GM12878 (cell line): ENCODE results near the gene GSE1. TPM values are rescaled to one million over a fixed set of nuclear protein-coding genes. Genes with fewer than 3 reads are reported as not detected.
A peak's percentile ranks its signal among the peaks of the same experiment; 100 is the strongest.

Experiments used
- ATAC-seq: fragments of 200-7000 bp; cut with Tn5 transposase; 3 replicates; pipeline ENCODE4 v1.9.1; 2020; ENCODE audit warnings: mild to moderate bottlenecking, moderate library complexity
- BruUV-seq: library from RNA; stranded (reverse); fragments of 400-500 nt; replicated peaks from 2 replicates; lab custom pipeline; 2021; lab: Mats Ljungman, UMichigan
- CTCF ChIA-PET: fragments of 300-600 bp; sonication (Branson Sonifier 250); formaldehyde crosslinking; extraction: SDS; loops from one replicate; lab custom pipeline; 2021; ENCODE audit warnings: inconsistent platforms; lab: Yijun Ruan, JAX
- POLR2A ChIA-PET: fragments of 350-600 bp; formaldehyde crosslinking; extraction: SDS; loops from one replicate; lab custom pipeline; 2021; ENCODE audit warnings: inconsistent platforms; lab: Charles Lee
- RAD21 ChIA-PET: fragments of 300-600 bp; sonication (Branson Sonifier 250); formaldehyde crosslinking; loops from one replicate; lab custom pipeline; 2023; ENCODE audit warnings: antibody characterized with exemption; ENCODE audit not compliant: unreplicated experiment; lab: Charles Lee
- SMC1A ChIA-PET: fragments of 300-600 bp; sonication (Branson Sonifier 250); formaldehyde crosslinking; loops from one replicate; lab custom pipeline; 2023; ENCODE audit not compliant: unreplicated experiment, uncharacterized antibody; lab: Charles Lee
- DNase-seq: peaks from one replicate; pipeline ENCODE4 v3.0.0-alpha.2; 2011; ENCODE audit warnings: low read depth, low spot score
- FAIRE-seq: peaks from 3 replicates; lab custom pipeline; 2011; peaks lifted over from hg19 to GRCh38; lab: Jason Lieb, UNC
- H2AFZ ChIP-seq: 2 replicates; pipeline ENCODE4 v1.6.0; 2011; ENCODE audit warnings: low read depth, low read length, control low read depth; ENCODE audit not compliant: control insufficient read depth
- H3K27ac ChIP-seq: 2 replicates; pipeline ENCODE4 v1.5.1; 2011; ENCODE audit warnings: control low read depth; ENCODE audit not compliant: control insufficient read depth, insufficient read depth
- H3K27me3 ChIP-seq, 2 experiments: replicated peaks in 1 of 2; 2 replicates each; pipeline versions ENCODE4 v1.6.0 to v1.6.1; 2011; ENCODE audit warnings: low read length in 1 of 2; ENCODE audit not compliant: control insufficient read depth in 2 of 2, insufficient read depth in 2 of 2
- H3K36me3 ChIP-seq, 2 experiments: 2 replicates each; pipeline ENCODE4 v1.5.1; 2011; ENCODE audit warnings: low read length in 1 of 2; ENCODE audit not compliant: control insufficient read depth in 2 of 2, insufficient read depth in 2 of 2
- H3K4me1 ChIP-seq: 2 replicates; pipeline ENCODE4 v1.6.1; 2011; ENCODE audit warnings: mild to moderate bottlenecking, low read length, moderate library complexity, mixed read lengths; ENCODE audit not compliant: control insufficient read depth, insufficient read depth
- H3K4me2 ChIP-seq: 2 replicates; pipeline ENCODE4 v1.6.0; 2011; ENCODE audit warnings: control low read depth; ENCODE audit not compliant: control insufficient read depth, insufficient read depth
- H3K4me3 ChIP-seq: fragments of 200-600 bp; sonication (generic); 2 replicates; pipeline ENCODE4 v1.5.1; 2016
- H3K79me2 ChIP-seq: 2 replicates; pipeline ENCODE4 v1.6.0; 2011; ENCODE audit warnings: low read length; ENCODE audit not compliant: control insufficient read depth, insufficient read depth
- H3K9ac ChIP-seq: 2 replicates; pipeline ENCODE4 v1.8.0; 2011; ENCODE audit warnings: low read length, control low read depth, mixed read lengths; ENCODE audit not compliant: control insufficient read depth, insufficient read depth
- H3K9me3 ChIP-seq: replicated peaks from 3 replicates; pipeline ENCODE4 v1.5.1; 2011; ENCODE audit warnings: mild to moderate bottlenecking, low read length; ENCODE audit not compliant: control insufficient read depth, insufficient read depth
- H4K20me1 ChIP-seq: 2 replicates; pipeline ENCODE4 v1.6.0; 2011; ENCODE audit not compliant: control insufficient read depth, insufficient read depth
- GABPA ChIP-seq: IDR thresholded peaks from 2 replicates; pipeline ENCODE4 v1.6.1; 2014; ENCODE audit warnings: antibody characterized with exemption, low read depth, mild to moderate bottlenecking, inconsistent platforms
- HDAC2 ChIP-seq: fragments of 200-600 bp; sonication (generic); IDR thresholded peaks from 2 replicates; pipeline ENCODE4 v1.6.1; 2017
- KDM1A ChIP-seq: fragments of 200-600 bp; sonication (generic); IDR thresholded peaks from 2 replicates; pipeline ENCODE4 v1.6.1; 2016; ENCODE audit warnings: borderline replicate concordance
- NRF1 ChIP-seq: conservative IDR thresholded peaks from 2 replicates; pipeline ENCODE4 v1.6.1; 2011; ENCODE audit warnings: mild to moderate bottlenecking, low read depth, low read length, improper control_type of control experiment
- SP1 ChIP-seq: IDR thresholded peaks from one replicate; pipeline ENCODE4 v1.6.1; 2011; ENCODE audit warnings: low read depth, low read length
- WGBS: methylation state at CpG from one replicate; pipeline ENCODE4 v1.1.6; 2016; ENCODE audit warnings: low lambda C conversion rate; ENCODE audit not compliant: insufficient replicate concordance, insufficient coverage; ENCODE audit errors: missing lambda C conversion rate; 5-methylcytosine and 5-hydroxymethylcytosine counted together
- in situ Hi-C: fragments of 300-500 bp; cut with MboI; formaldehyde crosslinking; loops from 9 replicates; pipeline ENCODE4 v1.14.3; 2018; ENCODE audit warnings: mixed read lengths
- intact Hi-C: fragments of 100-400 bp; cut with micrococcal nuclease; formaldehyde crosslinking; loops from one replicate; pipeline ENCODE4 v1.14.2; 2022; ENCODE audit not compliant: unreplicated experiment
- polyA plus RNA-seq, 11 experiments: library from polyadenylated mRNA; depleted of rRNA in 4 of 11; unstranded in 6 of 11; stranded (reverse) in 5 of 11; fragments of >200 nt; fragmentation: Nextera tagmentation in 4 of 11; fragmentation: Illumina TruSeq in 1 of 11; extraction: Ambion mirVana in 4 of 11; extraction: Trizol in 1 of 11; gene quantifications; 1 replicate in 1 of 11; 2 replicates in 10 of 11; pipeline versions ENCODE4 v1.2.1 to v1.2.3, GENCODE V29; 2011 to 2016; ENCODE audit warnings: inconsistent platforms in 2 of 11, missing spikeins in 2 of 11, low read depth in 1 of 11
- total RNA-seq, 4 experiments: library from RNA; depleted of rRNA in 3 of 4; stranded (reverse); fragments of >200 nt in 3 of 4; fragmentation: Illumina TruSeq in 1 of 4; extraction: Trizol in 1 of 4; gene quantifications; 2 replicates each; pipeline versions ENCODE4 v1.2.1 to v1.2.3, GENCODE V29; 2013 to 2021
- TF ChIP-seq, protein P1 (sequence below): fragments of 450-650 bp; IDR thresholded peaks from 2 replicates; pipeline ENCODE4 v1.6.1; 2014; ENCODE audit warnings: mild to moderate bottlenecking
- TF ChIP-seq, protein P2 (sequence below): IDR thresholded peaks from 2 replicates; pipeline ENCODE4 v1.6.1; 2011; ENCODE audit warnings: mild to moderate bottlenecking, low read depth, low read length, moderate library complexity; ENCODE audit not compliant: insufficient replicate concordance

The GSE1 gene
- total and polyA plus RNA-seq, 10 of the 15 experiments (the other 5 are each of a cell fraction or from before 2014, with no cell fraction given) = 4.6 to 58.7 (median 18.2) TPM

DNA sequence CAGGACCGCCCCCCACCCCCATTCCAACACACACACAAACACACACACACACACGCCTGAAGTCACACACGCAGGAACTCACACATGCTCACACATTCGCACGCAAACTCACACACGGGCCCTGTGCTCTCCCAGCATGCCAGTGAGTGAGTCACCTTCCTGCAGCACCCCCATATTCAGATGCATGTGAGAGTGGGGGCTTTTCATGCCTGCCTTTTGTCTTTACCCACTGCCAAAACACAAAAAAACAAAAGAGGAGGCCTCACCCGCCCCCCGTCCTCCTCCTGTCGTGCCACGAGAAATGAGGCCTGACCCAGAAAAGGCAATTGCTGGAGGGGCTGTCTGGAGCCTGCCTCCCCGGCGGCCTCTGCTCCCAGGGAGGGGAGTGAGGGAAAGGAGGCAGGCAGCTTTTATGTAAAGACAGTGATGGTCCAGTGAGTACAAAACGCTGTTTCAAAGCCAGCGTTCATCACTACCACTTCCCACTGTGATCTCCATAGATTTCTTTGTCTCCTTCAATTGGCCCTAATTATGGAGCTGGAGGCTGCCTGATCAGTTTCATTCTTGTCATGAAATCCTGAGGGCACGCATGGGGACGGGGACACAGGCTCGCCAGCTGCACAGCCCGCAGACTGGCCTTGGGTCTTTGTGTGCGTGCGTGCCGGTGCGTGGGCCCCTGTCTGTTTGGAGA lies 29.5 kb upstream of the GSE1 start:
- intact Hi-C loops = no loop called here

DNA sequence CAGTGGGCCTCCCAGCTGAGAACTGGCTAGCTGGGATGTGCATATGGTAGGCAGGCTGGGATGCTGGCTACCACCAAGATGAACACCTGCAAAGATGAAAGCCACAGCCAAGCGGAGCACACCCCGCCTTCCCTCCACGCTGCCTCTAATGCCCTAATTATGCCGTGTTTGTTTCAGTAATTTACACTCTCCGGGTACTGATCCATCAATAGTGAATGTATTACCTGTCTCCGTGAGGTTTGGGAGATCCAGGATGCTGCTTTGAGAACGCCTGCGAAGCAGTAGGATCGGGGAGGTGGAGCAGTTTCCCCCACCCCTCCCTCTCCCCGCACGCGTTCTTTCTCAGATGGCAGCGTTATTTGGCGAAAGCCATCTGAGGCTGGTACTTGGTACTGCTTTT lies 28.9 kb upstream of the GSE1 start:
- no peaks in the 10 kb centered on the region for H3K9me3 ChIP-seq
- H4K20me1 ChIP-seq = peaks cover 11% of the 10 kb centered on the region; the same call in 1 of the 2 replicates
- no peak overlapping the region for H3K4me2 ChIP-seq
- CTCF ChIA-PET = interaction anchor here (0.6 kb wide), 1 partner anchor 22 kb away, joined by 3 read pairs; no protein-coding TSS in a partner anchor
- ATAC-seq (no peak), DNase-seq (no peak), FAIRE-seq (no peak)
- RAD21 ChIA-PET = no interaction called here
- no peaks in the 10 kb centered on the region for H3K27me3 ChIP-seq
- TF ChIP-seq, protein P1, sequence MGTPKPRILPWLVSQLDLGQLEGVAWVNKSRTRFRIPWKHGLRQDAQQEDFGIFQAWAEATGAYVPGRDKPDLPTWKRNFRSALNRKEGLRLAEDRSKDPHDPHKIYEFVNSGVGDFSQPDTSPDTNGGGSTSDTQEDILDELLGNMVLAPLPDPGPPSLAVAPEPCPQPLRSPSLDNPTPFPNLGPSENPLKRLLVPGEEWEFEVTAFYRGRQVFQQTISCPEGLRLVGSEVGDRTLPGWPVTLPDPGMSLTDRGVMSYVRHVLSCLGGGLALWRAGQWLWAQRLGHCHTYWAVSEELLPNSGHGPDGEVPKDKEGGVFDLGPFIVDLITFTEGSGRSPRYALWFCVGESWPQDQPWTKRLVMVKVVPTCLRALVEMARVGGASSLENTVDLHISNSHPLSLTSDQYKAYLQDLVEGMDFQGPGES = no peak
- TF ChIP-seq NRF1 (no peak), KDM1A (no peak), SP1 (no peak), GABPA (no peak)
- SMC1A ChIA-PET = interaction anchor here (0.9 kb wide), 1 partner anchor 27 kb away, joined by 3 read pairs; no protein-coding TSS in a partner anchor
- H3K79me2 ChIP-seq = peaks cover 17% of the 10 kb centered on the region
- 99% methylated on average over 14 of the region's 14 CpGs for WGBS
- no TSS peak for BruUV-seq
- no peak overlapping the region for H3K9ac ChIP-seq
- peaks cover 0 to 8% of the 10 kb centered on the region in 2 experiments; a peak in 3 of 4 replicates for H3K36me3 ChIP-seq
- H3K4me1 ChIP-seq = no peaks in the 10 kb centered on the region
- intact Hi-C loops = no loop called here
- POLR2A ChIA-PET = no interaction called here
- no peak overlapping the region for H3K27ac ChIP-seq
- in situ Hi-C loops = no loop called here
- H2AFZ ChIP-seq = no peak overlapping the region
- no peak overlapping the region for H3K4me3 ChIP-seq

More for the DNA sequence above, 29.5 kb upstream of the GSE1 start:
- H4K20me1 ChIP-seq = peaks cover 11% of the 10 kb centered on the region; the same call in 1 of the 2 replicates
- ChIA-PET CTCF (no interaction called here), POLR2A (no interaction called here), SMC1A (interaction anchor here (0.9 to 1.7 kb wide), 2 partner anchors 15 to 26 kb away, joined by 3 to 5 read pairs; no protein-coding TSS in a partner anchor)
- no peak overlapping the region for H3K4me3 ChIP-seq
- peaks cover 0 to 8% of the 10 kb centered on the region in 2 experiments; a peak in 3 of 4 replicates for H3K36me3 ChIP-seq
- DNase-seq (no peak), ATAC-seq (no peak)
- 89% methylated on average over 22 of the region's 22 CpGs for WGBS
- BruUV-seq = no TSS peak
- no peak overlapping the region for H3K9ac ChIP-seq
- H3K27me3 ChIP-seq = no peaks in the 10 kb centered on the region
- no peaks in the 10 kb centered on the region for H3K9me3 ChIP-seq
- in situ Hi-C loops = no loop called here
- H2AFZ ChIP-seq = no peak overlapping the region
- TF ChIP-seq, protein P2, sequence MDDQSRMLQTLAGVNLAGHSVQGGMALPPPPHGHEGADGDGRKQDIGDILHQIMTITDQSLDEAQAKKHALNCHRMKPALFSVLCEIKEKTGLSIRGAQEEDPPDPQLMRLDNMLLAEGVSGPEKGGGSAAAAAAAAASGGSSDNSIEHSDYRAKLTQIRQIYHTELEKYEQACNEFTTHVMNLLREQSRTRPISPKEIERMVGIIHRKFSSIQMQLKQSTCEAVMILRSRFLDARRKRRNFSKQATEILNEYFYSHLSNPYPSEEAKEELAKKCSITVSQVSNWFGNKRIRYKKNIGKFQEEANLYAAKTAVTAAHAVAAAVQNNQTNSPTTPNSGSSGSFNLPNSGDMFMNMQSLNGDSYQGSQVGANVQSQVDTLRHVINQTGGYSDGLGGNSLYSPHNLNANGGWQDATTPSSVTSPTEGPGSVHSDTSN = peak; percentile 9
- TF ChIP-seq HDAC2 = no peak
- TF ChIP-seq, all 136 proteins: peak for 1
- H3K79me2 ChIP-seq = peaks cover 21% of the 10 kb centered on the region
- H3K4me1 ChIP-seq = no peaks in the 10 kb centered on the region
- H3K27ac ChIP-seq = no peak overlapping the region
- RAD21 ChIA-PET = no interaction called here
- FAIRE-seq = no peak
- H3K4me2 ChIP-seq = no peak overlapping the region
